IMR-90 (cell line): ENCODE measurements around the gene CPN2. TPM values are rescaled to one million over a fixed set of nuclear protein-coding genes. Genes with fewer than 3 reads are reported as not detected.

ENCODE experiments used
- ATAC-seq: fragments of 200-7000 bp; cut with Tn5 transposase; 2 replicates; pipeline ENCODE4 v1.9.1; 2020; ENCODE audit warnings: low read depth, mild to moderate bottlenecking, moderate library complexity
- BruUV-seq: library from RNA; stranded (reverse); fragments of 400-500 nt; replicated peaks from 2 replicates; lab custom pipeline; 2021; lab: Mats Ljungman, UMichigan
- CTCF ChIA-PET: fragments of 300-600 bp; formaldehyde crosslinking; extraction: SDS; loops from one replicate; lab custom pipeline; 2021; ENCODE audit warnings: antibody characterized with exemption; lab: Yijun Ruan, JAX
- POLR2A ChIA-PET: fragments of 300-600 bp; sonication (Branson Sonifier 250); formaldehyde crosslinking; loops from one replicate; lab custom pipeline; 2022; ENCODE audit warnings: antibody characterized with exemption; ENCODE audit not compliant: unreplicated experiment; lab: Charles Lee
- DNase-seq: peaks from one replicate; pipeline ENCODE4 v3.0.0; 2013
- H2AFZ ChIP-seq: replicated peaks from 2 replicates; pipeline ENCODE3; 2013; ENCODE audit warnings: low read length, mild to moderate bottlenecking; ENCODE audit not compliant: poor library complexity
- H2AK5ac ChIP-seq: 2 replicates; pipeline ENCODE4 v1.6.1; 2013; ENCODE audit warnings: low read depth, low read length, inconsistent platforms
- H2AK9ac ChIP-seq: replicated peaks from 2 replicates; pipeline ENCODE3; 2013; ENCODE audit warnings: mild to moderate bottlenecking, low read depth, low read length, moderate library complexity; ENCODE audit not compliant: poor library complexity
- H2BK120ac ChIP-seq: 2 replicates; pipeline ENCODE4 v1.6.1; 2013; ENCODE audit warnings: low read depth, low read length, inconsistent platforms
- H2BK15ac ChIP-seq: 3 replicates; pipeline ENCODE4 v1.6.1; 2013; ENCODE audit warnings: low read depth, low read length, inconsistent platforms
- H2BK20ac ChIP-seq: 2 replicates; pipeline ENCODE4 v1.6.1; 2013; ENCODE audit warnings: low read depth, mild to moderate bottlenecking, inconsistent platforms, low read length, moderate library complexity
- H2BK5ac ChIP-seq: 2 replicates; pipeline ENCODE4 v1.6.1; 2013; ENCODE audit warnings: mild to moderate bottlenecking, low read depth, low read length, inconsistent platforms; ENCODE audit not compliant: poor library complexity, severe bottlenecking
- H3K14ac ChIP-seq: replicated peaks from 2 replicates; pipeline ENCODE4 v1.6.1; 2013; ENCODE audit warnings: low read depth, low read length, inconsistent platforms
- H3K18ac ChIP-seq: 2 replicates; pipeline ENCODE4 v1.6.1; 2013; ENCODE audit warnings: low read depth, low read length, control low read depth
- H3K23ac ChIP-seq: 2 replicates; pipeline ENCODE4 v1.6.1; 2013; ENCODE audit warnings: low read depth, low read length, inconsistent platforms
- H3K27ac ChIP-seq: 2 replicates; pipeline ENCODE4 v1.5.1; 2013; ENCODE audit warnings: mild to moderate bottlenecking, control low read depth, low read length; ENCODE audit not compliant: insufficient read depth
- H3K27me3 ChIP-seq: 2 replicates; pipeline ENCODE4 v1.6.1; 2013; ENCODE audit warnings: low read length; ENCODE audit not compliant: control insufficient read depth, insufficient read depth
- H3K36me3 ChIP-seq: 2 replicates; pipeline ENCODE4 v1.6.1; 2013; ENCODE audit warnings: low read length, mixed read lengths; ENCODE audit not compliant: control insufficient read depth, insufficient read depth
- H3K4ac ChIP-seq: 2 replicates; pipeline ENCODE4 v1.6.1; 2013; ENCODE audit warnings: low read depth, low read length, inconsistent platforms
- H3K4me1 ChIP-seq: 2 replicates; pipeline ENCODE4 v1.6.1; 2013; ENCODE audit warnings: low read length, mixed read lengths; ENCODE audit not compliant: control insufficient read depth, insufficient read depth
- H3K4me2 ChIP-seq: 2 replicates; pipeline ENCODE4 v1.6.1; 2013; ENCODE audit warnings: low read depth, mild to moderate bottlenecking, control low read depth, low read length, moderate library complexity
- H3K4me3 ChIP-seq: 2 replicates; pipeline ENCODE4 v1.5.1; 2013; ENCODE audit warnings: low read depth, mild to moderate bottlenecking, control low read depth, low read length, moderate library complexity; ENCODE audit not compliant: insufficient read depth
- H3K56ac ChIP-seq: 2 replicates; pipeline ENCODE4 v1.6.1; 2013; ENCODE audit warnings: low read length, inconsistent platforms; ENCODE audit not compliant: insufficient read depth; ENCODE audit errors: extremely low read depth
- H3K79me1 ChIP-seq, 2 experiments: 2 replicates each; pipeline ENCODE4 v1.6.1; 2013; ENCODE audit warnings: low read length in 2 of 2, inconsistent platforms in 1 of 2, low read depth in 1 of 2
- H3K9ac ChIP-seq: 2 replicates; pipeline ENCODE4 v1.6.1; 2013; ENCODE audit warnings: low read depth, low read length, control low read depth
- H3K9me1 ChIP-seq: 2 replicates; pipeline ENCODE4 v1.6.1; 2013; ENCODE audit warnings: low read length, inconsistent platforms; ENCODE audit not compliant: insufficient read depth
- H3K9me3 ChIP-seq: 2 replicates; pipeline ENCODE4 v1.6.1; 2013; ENCODE audit warnings: low read length; ENCODE audit not compliant: control insufficient read depth, insufficient read depth
- H4K20me1 ChIP-seq: 2 replicates; pipeline ENCODE4 v1.6.1; 2013; ENCODE audit warnings: low read length, inconsistent platforms; ENCODE audit not compliant: insufficient read depth
- H4K5ac ChIP-seq: 2 replicates; pipeline ENCODE4 v1.6.1; 2013; ENCODE audit warnings: mild to moderate bottlenecking, low read depth, low read length, control low read depth
- H4K8ac ChIP-seq, 2 experiments: 2 replicates each; pipeline ENCODE4 v1.6.1; 2013; ENCODE audit warnings: low read depth in 2 of 2, low read length in 2 of 2, control low read depth in 1 of 2, inconsistent platforms in 1 of 2
- H4K91ac ChIP-seq: 2 replicates; pipeline ENCODE4 v1.6.1; 2013; ENCODE audit warnings: low read depth, low read length, inconsistent platforms; ENCODE audit not compliant: insufficient read depth
- BHLHE40 ChIP-seq: fragments of 150-350 bp; IDR thresholded peaks from 2 replicates; pipeline ENCODE4 v1.6.1; 2016; ENCODE audit warnings: mild to moderate bottlenecking, low read depth, low read length
- CEBPB ChIP-seq: IDR thresholded peaks from 2 replicates; pipeline ENCODE4 v1.6.1; 2012; ENCODE audit warnings: low read depth, low read length, improper control_type of control experiment
- CHD1 ChIP-seq: IDR thresholded peaks from 2 replicates; pipeline ENCODE4 v1.6.1; 2012; ENCODE audit warnings: low read depth, low read length, improper control_type of control experiment
- CTCF ChIP-seq: conservative IDR thresholded peaks from 2 replicates; pipeline ENCODE4 v1.5.1; 2012; ENCODE audit warnings: mild to moderate bottlenecking, low read depth, low read length, improper control_type of control experiment
- FOS ChIP-seq: fragments of 150-350 bp; IDR thresholded peaks from 2 replicates; pipeline ENCODE4 v1.6.1; 2016; ENCODE audit warnings: low read depth, low read length
- MAFK ChIP-seq: IDR thresholded peaks from 2 replicates; pipeline ENCODE4 v1.6.1; 2012; ENCODE audit warnings: low read depth, low read length, improper control_type of control experiment
- MXI1 ChIP-seq: IDR thresholded peaks from 2 replicates; pipeline ENCODE4 v1.6.1; 2012; ENCODE audit warnings: low read depth, mild to moderate bottlenecking, low read length, moderate library complexity, borderline replicate concordance
- NFE2L2 ChIP-seq: fragments of 150-350 bp; IDR thresholded peaks from 2 replicates; pipeline ENCODE4 v1.6.1; 2016; ENCODE audit warnings: low read depth, mild to moderate bottlenecking, low read length
- POLR2A ChIP-seq: IDR thresholded peaks from 2 replicates; pipeline ENCODE4 v1.6.1; 2012; ENCODE audit warnings: mild to moderate bottlenecking, low read depth, low read length
- RAD21 ChIP-seq: IDR thresholded peaks from 2 replicates; pipeline ENCODE4 v1.6.1; 2012; ENCODE audit warnings: low read length, improper control_type of control experiment
- RCOR1 ChIP-seq: IDR thresholded peaks from 2 replicates; pipeline ENCODE4 v1.6.1; 2012; ENCODE audit warnings: mild to moderate bottlenecking, low read length, improper control_type of control experiment; ENCODE audit not compliant: insufficient replicate concordance
- RFX5 ChIP-seq: IDR thresholded peaks from 2 replicates; pipeline ENCODE4 v1.8.0; 2012; ENCODE audit warnings: low read depth, mild to moderate bottlenecking, low read length, moderate library complexity
- SMC3 ChIP-seq: fragments of 150-350 bp; IDR thresholded peaks from 2 replicates; pipeline ENCODE4 v1.6.1; 2016; ENCODE audit warnings: low read depth, mild to moderate bottlenecking, antibody characterized with exemption, low read length, moderate library complexity
- WGBS, 2 experiments: methylation state at CpG; one replicate each; pipeline versions ENCODE4 v1.1.5 to v1.1.7; 2013; ENCODE audit warnings: missing lambda C conversion rate in 2 of 2; ENCODE audit not compliant: insufficient read length in 1 of 2; ENCODE audit errors: extremely low coverage in 2 of 2; 5-methylcytosine and 5-hydroxymethylcytosine counted together
- dilution Hi-C: fragments of 300-500 bp; cut with HindIII; formaldehyde crosslinking; loops from one replicate; pipeline ENCODE4 v1.14.3; 2018; ENCODE audit warnings: low sequenced_read_pairs; ENCODE audit not compliant: unreplicated experiment
- in situ Hi-C: fragments of 300-500 bp; cut with MboI; formaldehyde crosslinking; loops from 3 replicates; pipeline ENCODE4 v1.14.3; 2019; ENCODE audit warnings: low sequenced_read_pairs, inconsistent platforms, mixed read lengths
- intact Hi-C: fragments of 100-400 bp; cut with micrococcal nuclease; formaldehyde crosslinking; loops from 2 replicates; pipeline ENCODE4 v1.10.0; 2022
- polyA plus RNA-seq, 3 experiments: library from polyadenylated mRNA; depleted of rRNA; stranded (reverse); fragments of >200 nt; gene quantifications; 2 replicates each; pipeline ENCODE4 v1.2.3, GENCODE V29; 2012; ENCODE audit warnings: low replicate concordance in 1 of 3
- total RNA-seq: library from RNA; depleted of rRNA; stranded (reverse); fragments of >200 nt; gene quantifications from 2 replicates; pipeline ENCODE4 v1.2.3, GENCODE V29; 2012
- TF ChIP-seq, protein P1 (sequence below): fragments of 150-350 bp; IDR thresholded peaks from 2 replicates; pipeline ENCODE4 v1.6.1; 2016; ENCODE audit warnings: low read depth, mild to moderate bottlenecking, low read length, moderate library complexity, borderline replicate concordance
- TF ChIP-seq, protein P2 (sequence below): fragments of 150-350 bp; IDR thresholded peaks from 2 replicates; pipeline ENCODE4 v1.6.1; 2017; ENCODE audit warnings: mild to moderate bottlenecking, antibody characterized with exemption, low read length, low read depth

Gene CPN2
- total and polyA plus RNA-seq, 2 of the 4 experiments (the other 2 are of a cell fraction) = 0.07 TPM; not detected in 1

DNA sequence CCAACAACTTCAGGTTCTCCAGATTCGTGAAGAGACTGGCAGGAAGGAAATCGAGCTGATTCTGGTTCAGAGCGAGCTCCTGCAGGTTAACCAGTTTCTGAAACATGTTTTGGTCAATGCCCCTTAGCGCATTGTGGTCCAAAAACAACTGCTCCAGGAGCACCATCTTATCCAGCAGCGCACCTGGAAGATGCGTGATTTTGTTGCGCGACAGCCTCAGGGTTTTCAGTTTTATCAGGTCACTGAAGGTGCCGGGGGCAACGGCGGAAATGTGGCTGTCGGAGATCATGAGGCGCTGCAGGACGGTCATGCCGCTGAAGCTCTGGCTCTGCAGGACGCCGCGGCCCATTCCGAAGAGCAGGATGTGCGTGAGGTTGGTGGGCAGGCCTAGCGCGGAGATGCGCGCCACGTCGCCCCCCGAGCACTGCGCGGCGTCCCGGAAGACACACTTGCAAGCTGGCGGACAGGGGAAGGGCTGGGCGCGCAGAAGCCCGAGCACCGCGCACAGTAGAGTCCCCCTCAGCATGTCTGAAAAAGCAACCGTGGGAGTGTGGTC lies 46.7 kb upstream of the CPN2 start:
- Histone ChIP-seq H3K79me1 (no peaks in the 10 kb centered on the region), H2AFZ (peak overlapping the region; percentile 72), H2BK15ac (no peak overlapping the region), H3K27ac (no peak overlapping the region), H3K4me3 (0 out of 2 replicates have a peak overlapping the region, but pooled peaks have one; percentile 7), H2BK120ac (no peak overlapping the region), H4K5ac (no peak overlapping the region; the same call in 1 of the 2 replicates), H3K9ac (no peak overlapping the region), H3K18ac (no peak overlapping the region), H3K14ac (no peak overlapping the region), H4K20me1 (no peaks in the 10 kb centered on the region; the same call in 1 of the 2 replicates), H2BK20ac (no peak overlapping the region), H2BK5ac (no peak overlapping the region), H2AK5ac (no peak overlapping the region), H4K8ac (no peak overlapping the region), H3K27me3 (peaks cover 14% of the 10 kb centered on the region; the same call in 1 of the 2 replicates), H3K9me3 (no peaks in the 10 kb centered on the region; the same call in 1 of the 2 replicates), H3K4me1 (peaks cover 9% of the 10 kb centered on the region), H2AK9ac (no peak overlapping the region), H3K4me2 (peak overlapping the region; percentile 57; the same call in 1 of the 2 replicates), H3K9me1 (0 out of 2 replicates have a peak, but pooled peaks cover 3% of the 10 kb centered on the region), H3K23ac (peak overlapping the region; percentile 7; the same call in 1 of the 2 replicates), H4K91ac (no peak overlapping the region), H3K56ac (no peak overlapping the region), H3K4ac (no peak overlapping the region), H3K36me3 (no peaks in the 10 kb centered on the region)
- 29% methylated on average over 14 of the region's 38 CpGs; no CpG with 5 or more reads in 1 of the 2 experiments for WGBS, 2 experiments
- DNase-seq (no peak), ATAC-seq (peak; percentile 21)
- POLR2A ChIA-PET = no interaction called here
- CTCF ChIA-PET = interaction anchor here (0.6 to 1.8 kb wide), 3 partner anchors 24 to 54 kb away, joined by 3 to 5 read pairs (median 3); no protein-coding TSS in a partner anchor
- no TSS peak for BruUV-seq
- dilution Hi-C loops = no loop called here
- intact Hi-C loops = no loop called here
- in situ Hi-C loops = no loop called here
- TF ChIP-seq BHLHE40 = no peak
- TF ChIP-seq, protein P1, sequence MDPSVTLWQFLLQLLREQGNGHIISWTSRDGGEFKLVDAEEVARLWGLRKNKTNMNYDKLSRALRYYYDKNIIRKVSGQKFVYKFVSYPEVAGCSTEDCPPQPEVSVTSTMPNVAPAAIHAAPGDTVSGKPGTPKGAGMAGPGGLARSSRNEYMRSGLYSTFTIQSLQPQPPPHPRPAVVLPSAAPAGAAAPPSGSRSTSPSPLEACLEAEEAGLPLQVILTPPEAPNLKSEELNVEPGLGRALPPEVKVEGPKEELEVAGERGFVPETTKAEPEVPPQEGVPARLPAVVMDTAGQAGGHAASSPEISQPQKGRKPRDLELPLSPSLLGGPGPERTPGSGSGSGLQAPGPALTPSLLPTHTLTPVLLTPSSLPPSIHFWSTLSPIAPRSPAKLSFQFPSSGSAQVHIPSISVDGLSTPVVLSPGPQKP = no peak
- TF ChIP-seq RFX5 = no peak
- TF ChIP-seq CTCF = no peak
- TF ChIP-seq CEBPB = no peak
- TF ChIP-seq POLR2A = no peak
- TF ChIP-seq MXI1 = no peak
- TF ChIP-seq RCOR1 = no peak
- TF ChIP-seq CHD1 = no peak
- no peak for TF ChIP-seq RAD21
- TF ChIP-seq, protein P2, sequence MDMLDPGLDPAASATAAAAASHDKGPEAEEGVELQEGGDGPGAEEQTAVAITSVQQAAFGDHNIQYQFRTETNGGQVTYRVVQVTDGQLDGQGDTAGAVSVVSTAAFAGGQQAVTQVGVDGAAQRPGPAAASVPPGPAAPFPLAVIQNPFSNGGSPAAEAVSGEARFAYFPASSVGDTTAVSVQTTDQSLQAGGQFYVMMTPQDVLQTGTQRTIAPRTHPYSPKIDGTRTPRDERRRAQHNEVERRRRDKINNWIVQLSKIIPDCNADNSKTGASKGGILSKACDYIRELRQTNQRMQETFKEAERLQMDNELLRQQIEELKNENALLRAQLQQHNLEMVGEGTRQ = no peak
- no peak for TF ChIP-seq SMC3
- no peak for TF ChIP-seq NFE2L2
- no peak for TF ChIP-seq MAFK
- TF ChIP-seq FOS = no peak
